HFF-Myc (cell line): Measurements from ENCODE around the gene SH3RF3.

Source experiments
- DNase-seq: peaks from one replicate; pipeline ENCODE4 v3.0.0-alpha.2; 2011; ENCODE audit warnings: low read depth; ENCODE audit errors: extremely low read depth
- H3K4me3 ChIP-seq: replicated peaks from 2 replicates; pipeline ENCODE4 v1.5.1; 2011; ENCODE audit warnings: low read depth, mild to moderate bottlenecking, control low read depth, low read length
- TF ChIP-seq, protein P1 (sequence below): IDR thresholded peaks from 2 replicates; pipeline ENCODE4 v1.5.1; 2012; ENCODE audit warnings: mild to moderate bottlenecking, low read depth, low read length, control low read depth; ENCODE audit errors: missing control alignments

Gene SH3RF3

DNA sequence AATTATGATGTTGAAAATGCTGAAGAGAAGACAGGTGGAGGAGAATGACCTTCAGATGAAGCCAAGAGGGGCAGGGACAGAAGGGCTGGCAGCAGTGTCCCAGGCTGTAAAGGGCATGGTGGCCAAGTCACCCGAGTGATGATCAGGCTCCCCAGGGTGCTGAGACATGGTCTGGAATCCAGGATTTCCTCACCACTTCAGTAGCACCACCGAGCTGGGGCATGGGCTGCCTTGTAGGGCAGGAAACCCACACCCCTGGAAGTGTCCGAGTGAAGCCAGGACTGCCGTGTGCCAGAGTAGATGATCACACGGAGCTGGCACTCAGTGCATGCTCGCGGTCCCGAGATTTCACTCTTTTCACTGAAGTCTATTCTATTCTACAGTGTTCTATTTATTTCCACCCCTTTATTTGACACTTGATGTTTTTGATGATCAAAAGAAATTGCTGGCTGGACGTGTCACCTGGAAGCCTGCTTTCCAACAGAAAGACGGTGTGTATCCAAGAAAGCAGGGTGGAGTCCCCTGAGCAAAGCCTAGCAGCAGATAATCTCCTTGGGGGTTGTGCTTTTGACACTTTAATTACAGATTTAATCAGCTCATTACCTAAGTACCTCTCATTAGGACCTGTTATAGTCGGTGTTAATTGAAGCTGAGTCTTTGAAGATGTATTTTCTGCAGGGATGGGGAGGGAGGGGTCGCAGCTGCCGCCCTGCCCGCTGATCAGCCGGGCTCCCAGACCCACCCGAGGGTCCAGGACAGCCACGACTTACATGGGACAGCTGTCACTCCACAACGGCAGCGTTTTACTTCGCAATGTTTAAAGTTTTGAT, 392.4 kb downstream of the SH3RF3 start:
- TF ChIP-seq, protein P1, sequence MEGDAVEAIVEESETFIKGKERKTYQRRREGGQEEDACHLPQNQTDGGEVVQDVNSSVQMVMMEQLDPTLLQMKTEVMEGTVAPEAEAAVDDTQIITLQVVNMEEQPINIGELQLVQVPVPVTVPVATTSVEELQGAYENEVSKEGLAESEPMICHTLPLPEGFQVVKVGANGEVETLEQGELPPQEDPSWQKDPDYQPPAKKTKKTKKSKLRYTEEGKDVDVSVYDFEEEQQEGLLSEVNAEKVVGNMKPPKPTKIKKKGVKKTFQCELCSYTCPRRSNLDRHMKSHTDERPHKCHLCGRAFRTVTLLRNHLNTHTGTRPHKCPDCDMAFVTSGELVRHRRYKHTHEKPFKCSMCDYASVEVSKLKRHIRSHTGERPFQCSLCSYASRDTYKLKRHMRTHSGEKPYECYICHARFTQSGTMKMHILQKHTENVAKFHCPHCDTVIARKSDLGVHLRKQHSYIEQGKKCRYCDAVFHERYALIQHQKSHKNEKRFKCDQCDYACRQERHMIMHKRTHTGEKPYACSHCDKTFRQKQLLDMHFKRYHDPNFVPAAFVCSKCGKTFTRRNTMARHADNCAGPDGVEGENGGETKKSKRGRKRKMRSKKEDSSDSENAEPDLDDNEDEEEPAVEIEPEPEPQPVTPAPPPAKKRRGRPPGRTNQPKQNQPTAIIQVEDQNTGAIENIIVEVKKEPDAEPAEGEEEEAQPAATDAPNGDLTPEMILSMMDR, result no peak
- no peak for DNase-seq

DNA sequence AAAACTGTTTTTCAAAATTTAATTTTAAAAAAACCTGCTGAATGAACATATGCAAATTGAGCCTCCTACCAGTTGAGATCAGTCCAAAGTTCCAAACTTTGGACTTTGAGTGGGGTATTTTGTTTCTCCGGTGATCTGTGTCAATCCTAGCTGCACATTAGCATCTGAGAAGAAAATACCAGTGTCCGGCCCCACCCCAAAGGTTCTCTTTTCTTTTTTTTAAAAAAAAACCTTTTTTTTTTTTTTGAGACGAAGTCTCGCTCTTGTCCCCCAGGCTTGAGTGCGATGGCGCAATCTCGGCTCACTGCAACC, 393.0 kb downstream of the SH3RF3 start:
- no peak overlapping the region for H3K4me3 ChIP-seq
- DNase-seq, result no peak
- TF ChIP-seq, protein P1, result no peak

More for the DNA sequence above, 392.4 kb downstream of the SH3RF3 start:
- H3K4me3 ChIP-seq, result no peak overlapping the region

DNA sequence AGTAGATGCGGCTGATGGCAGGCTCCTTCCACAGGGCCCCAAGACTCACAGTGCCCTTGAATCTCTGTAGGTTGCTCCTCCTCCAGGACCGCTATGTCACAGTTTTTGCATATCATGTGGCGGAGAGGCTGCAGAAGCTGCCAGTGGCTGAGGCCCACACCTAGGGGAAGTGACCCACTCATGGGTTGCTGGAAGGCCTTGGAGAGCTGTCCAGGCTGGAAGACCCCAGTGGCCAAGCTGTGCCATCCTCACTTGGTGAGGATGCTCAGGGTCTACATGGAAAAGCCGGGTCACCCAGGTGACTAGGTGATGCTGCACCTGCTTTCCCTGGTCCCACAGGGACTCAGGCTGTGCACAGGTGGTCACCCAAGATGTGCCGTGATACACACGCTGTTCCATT, 394.1 kb downstream of the SH3RF3 start:
- no peak overlapping the region for H3K4me3 ChIP-seq
- DNase-seq, result no peak
- TF ChIP-seq, protein P1, result no peak

- TF ChIP-seq, protein P1, result no peak
- H3K4me3 ChIP-seq, result no peak overlapping the region
- no peak for DNase-seq
Measured at GRCh38 chr2:109523536-109524361, 394.7 kb downstream of the SH3RF3 start.

DNA sequence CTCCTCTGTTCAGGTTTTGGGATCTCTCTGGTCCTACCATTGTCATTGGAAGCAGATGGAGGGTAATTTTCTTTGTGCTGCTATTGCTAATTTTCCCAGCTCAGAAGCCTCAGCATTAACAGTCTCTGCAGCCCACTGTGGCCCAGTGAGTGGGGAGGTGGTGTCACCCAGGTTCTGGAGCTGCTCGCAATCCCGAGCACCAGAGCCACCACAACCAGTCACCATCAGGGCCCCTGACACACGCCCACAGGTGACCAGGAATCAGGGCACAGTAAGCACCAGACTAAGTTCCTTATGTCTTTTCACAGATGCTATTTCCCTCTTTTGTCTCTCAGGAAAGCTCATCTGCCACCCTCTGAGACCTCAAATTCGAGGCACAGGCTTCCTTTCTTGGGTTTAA, 396.8 kb downstream of the SH3RF3 start:
- H3K4me3 ChIP-seq, result no peak overlapping the region
- TF ChIP-seq, protein P1, result no peak
- no peak for DNase-seq

DNA sequence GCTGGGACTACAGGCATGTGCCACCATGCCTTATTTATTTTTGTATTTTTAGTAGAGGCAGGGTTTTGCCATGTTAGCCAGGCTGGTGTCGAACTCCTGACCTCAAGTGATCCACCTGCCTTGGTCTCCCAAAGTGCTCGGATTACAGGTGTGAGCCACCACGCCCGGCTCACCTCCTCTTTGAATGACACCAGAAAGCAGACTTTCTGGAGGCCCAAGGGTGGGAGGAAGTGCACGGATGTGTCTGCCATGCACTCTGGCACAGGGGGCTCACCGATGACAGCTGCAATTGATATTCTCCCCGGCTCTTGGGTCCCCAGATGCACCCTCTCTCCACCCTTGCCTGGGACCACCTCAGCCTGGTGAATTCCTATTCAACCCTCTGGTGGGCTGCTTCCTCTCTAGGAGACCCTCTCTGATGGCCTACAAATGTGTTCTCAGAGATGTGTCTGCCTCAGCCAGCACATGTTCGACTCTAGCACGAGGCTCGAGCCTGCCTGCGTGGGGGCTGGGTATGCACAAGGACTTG, 397.5 kb downstream of the SH3RF3 start:
- TF ChIP-seq, protein P1, result no peak
- DNase-seq, result no peak
- H3K4me3 ChIP-seq, result no peak overlapping the region
